Measurements from ENCODE around the gene SFXN5.

The SFXN5 gene

DNA sequence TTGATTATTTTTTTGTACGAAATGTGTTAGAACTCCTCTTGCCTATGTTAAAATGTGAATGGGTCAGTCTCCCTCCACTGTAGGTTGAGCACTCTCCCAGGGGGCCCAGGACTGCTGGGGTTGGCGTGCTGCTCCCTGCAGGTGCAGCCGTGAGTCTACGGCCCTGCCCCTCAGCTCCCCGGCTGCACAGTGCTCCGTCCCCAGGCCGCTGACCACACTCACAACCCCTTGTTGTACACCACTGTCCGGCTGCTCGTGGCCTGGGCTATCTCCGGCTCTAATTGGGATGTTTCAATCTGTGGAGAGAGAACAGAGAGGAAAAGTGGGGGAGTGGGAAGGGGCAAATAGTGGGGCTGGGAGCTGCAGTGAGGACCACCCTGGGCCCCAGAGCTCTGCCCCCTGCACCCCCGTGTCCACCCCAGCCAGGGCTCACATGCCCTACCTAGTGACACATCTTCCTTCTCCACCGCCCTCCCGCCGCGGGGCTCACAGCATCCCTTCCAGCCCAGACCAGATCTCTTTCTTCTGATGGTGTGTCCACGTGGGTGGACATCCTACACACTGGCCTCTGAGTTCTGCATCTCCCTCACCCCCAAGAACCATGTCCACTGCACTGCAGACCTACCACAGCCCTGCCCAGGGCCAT is 126.6 kb downstream of the SFXN5 start:
- TF ChIP-seq CTCF (IDR thresholded peaks at IDR 0.05): no peak

- no peak for TF ChIP-seq CTCF (IDR thresholded peaks at IDR 0.05)
These were observed 127.7 kb downstream of the SFXN5 start for GRCh38 chr2:72943540-72944395.

DNA sequence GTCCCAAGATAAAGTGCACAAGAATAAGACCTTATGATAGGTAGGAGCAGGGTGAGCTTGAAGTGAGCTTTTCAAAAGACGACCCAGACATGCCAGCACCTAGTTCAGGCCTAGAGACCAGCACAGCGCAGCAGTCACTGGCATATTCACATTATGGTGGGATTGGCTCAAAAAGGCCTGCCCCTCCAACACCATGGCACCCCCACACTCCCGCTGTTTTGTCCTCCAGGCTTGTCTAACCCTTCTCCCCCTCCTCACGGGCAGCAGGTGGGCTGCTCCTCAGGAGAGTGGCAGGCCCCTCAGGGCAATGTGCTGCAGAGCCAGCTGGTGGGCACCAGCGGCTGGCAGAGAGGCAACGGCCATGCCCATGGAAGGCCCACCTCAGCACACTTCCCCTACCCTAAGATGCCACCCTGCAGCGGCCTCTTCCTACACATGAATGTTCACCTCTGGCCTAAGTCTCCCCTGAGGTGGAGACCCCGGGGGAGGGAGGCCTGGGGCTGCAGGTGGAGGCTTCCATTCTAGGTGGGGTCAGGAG is 128.6 kb downstream of the SFXN5 start:
- no peak for TF ChIP-seq CTCF (IDR thresholded peaks at IDR 0.05)

DNA sequence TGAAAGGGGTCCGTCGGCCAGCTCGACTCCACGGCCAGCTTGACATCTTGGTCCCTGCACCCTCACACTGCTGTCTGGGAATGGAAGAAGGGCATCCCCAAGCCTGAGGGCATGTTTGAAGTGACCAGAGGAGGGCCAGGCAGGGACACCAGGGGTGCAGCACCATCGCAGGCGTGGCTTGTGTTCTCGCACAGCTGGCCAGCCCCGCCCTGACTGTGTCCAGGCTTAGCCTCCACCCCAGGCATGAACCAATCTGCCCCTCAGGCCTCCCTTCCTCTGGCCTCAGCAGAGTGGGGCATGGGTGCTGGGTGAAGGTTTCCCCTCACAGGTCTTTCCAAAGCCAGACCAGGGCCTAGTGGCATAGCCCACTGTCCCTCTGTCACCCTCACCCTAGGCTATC is 129.2 kb downstream of the SFXN5 start:
- no peak for TF ChIP-seq CTCF (IDR thresholded peaks at IDR 0.05)

DNA sequence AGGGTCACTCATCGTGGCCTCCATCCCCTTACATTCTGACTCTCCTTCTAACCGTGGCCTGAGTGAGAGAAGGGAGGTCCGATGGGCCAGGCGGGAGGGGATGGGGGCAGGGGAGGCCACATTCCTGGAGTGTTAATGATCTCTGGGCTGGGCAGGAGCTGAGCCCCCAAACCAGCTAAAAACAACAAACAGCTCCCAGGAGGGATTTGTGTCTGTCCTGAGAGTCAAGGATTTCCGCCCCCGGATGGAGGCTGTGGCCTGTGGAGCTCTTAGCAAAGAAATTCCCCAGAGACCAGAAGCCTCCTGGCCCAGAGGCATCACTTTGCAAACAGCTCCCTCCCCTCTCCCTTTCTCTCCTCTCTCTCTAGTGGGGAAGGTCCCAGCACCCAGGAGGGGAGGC is 130.7 kb downstream of the SFXN5 start:
- no peak for TF ChIP-seq CTCF (IDR thresholded peaks at IDR 0.05)

- TF ChIP-seq CTCF (IDR thresholded peaks at IDR 0.05): no peak
These were observed 131.2 kb downstream of the SFXN5 start for GRCh38 chr2:72940361-72940760.

DNA sequence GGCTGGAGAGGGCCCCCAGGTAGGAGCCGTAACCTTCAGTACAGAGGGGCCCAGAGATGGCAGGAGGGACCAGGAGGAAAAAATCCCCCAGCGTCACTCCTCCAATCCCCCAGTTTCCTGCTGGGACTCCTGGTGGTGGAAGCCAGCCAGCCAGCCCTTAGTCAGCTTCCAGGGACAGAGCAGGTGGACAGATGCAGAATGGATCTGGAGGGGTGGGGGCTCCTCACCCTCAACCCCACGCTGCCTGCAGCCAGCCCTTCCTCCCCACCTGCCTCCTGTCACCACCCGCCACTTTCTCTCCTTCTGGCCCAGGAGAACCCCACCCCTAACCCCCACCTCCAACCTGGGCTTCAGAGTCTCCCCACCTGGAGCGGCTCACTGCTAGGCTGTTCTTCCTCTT is 133.1 kb downstream of the SFXN5 start:
- TF ChIP-seq CTCF (IDR thresholded peaks at IDR 0.05): no peak
